HFFc6 (cell line): Measurements from ENCODE around the gene TBATA. TPM values are rescaled to one million over a fixed set of nuclear protein-coding genes. Genes with fewer than 3 reads are reported as not detected.

Experiments used
- DNase-seq: peaks from one replicate; pipeline ENCODE4 v3.0.0-alpha.2; 2018
- H3K27ac Mint-ChIP-seq: 2 replicates; pipeline ENCODE4 v1.8.0; 2020; ENCODE audit warnings: mild to moderate bottlenecking, mixed read lengths
- H3K27me3 Mint-ChIP-seq: 2 replicates; pipeline ENCODE4 v1.8.0; 2021; ENCODE audit warnings: mild to moderate bottlenecking, moderate library complexity, mixed read lengths; ENCODE audit not compliant: insufficient read depth
- H3K36me3 Mint-ChIP-seq: 2 replicates; pipeline ENCODE4 v1.8.0; 2021; ENCODE audit warnings: low read depth, mixed read lengths
- H3K4me1 Mint-ChIP-seq: 2 replicates; pipeline ENCODE4 v1.8.0; 2020; ENCODE audit warnings: low read depth, mixed read lengths
- H3K4me3 Mint-ChIP-seq: 2 replicates; pipeline ENCODE4 v1.8.0; 2020; ENCODE audit warnings: mild to moderate bottlenecking, moderate library complexity, mixed read lengths
- H3K9me3 Mint-ChIP-seq: 2 replicates; pipeline ENCODE4 v1.8.0; 2020; ENCODE audit warnings: mild to moderate bottlenecking, mixed read lengths
- total RNA-seq, 6 experiments: library from RNA; stranded (reverse); fragmentation: NEBNext Ultra II Directional; extraction: Animal tissue kit (Norgen Biotek cat#: 25700); gene quantifications; 2 replicates in 1 of 6; 3 replicates in 5 of 6; pipeline ENCODE4 v1.2.3, GENCODE V29; 2021
- TF ChIP-seq, protein P1 (sequence below): fragments of 200-600 bp; sonication (generic); IDR thresholded peaks from 2 replicates; pipeline ENCODE4 v1.5.0; 2021; ENCODE audit warnings: antibody characterized with exemption, mild to moderate bottlenecking

Gene TBATA
- total RNA-seq, 6 experiments from 2014 or later = not detected

DNA sequence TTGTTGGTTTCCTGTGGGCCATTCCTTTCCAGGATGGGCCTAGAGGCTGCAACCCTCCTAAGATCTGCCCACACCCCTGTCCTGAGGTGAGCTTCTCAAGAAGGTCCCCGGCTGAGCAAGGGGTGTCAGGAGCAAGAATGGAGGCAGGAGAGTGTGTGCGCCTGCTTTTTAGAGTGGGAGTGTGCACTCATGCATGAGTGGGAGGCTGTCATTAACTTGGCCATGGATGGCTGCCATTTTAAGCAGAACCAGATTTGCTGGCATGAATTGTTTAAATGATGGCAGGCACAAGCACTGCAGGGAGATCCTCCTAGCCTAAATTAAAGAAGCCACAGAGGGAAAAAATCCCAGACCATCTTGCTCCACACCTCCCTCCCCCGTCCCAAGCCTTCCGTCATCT is 27.6 kb upstream of the TBATA start:
- DNase-seq = no peak

DNA sequence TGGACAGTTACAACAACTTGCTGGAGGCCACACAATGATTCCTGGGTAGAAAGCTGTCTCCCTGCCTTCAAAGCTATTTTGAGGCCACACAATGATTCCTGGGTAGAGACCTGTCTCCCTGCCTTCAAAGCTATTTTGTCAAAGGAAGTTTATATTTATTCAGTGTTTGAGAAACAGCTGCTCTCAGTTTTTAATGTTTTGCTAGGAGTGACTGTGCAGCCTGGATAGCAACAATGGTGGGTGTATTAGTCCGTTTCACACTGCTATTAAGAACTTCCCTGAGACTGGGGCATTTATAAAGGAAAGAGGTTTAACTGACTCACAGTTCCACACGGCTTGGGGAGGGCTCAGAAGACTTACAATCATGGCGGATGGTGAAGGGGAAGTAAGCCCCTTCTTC is 26.7 kb upstream of the TBATA start:
- peaks cover 5% of the 10 kb centered on the region for H3K27me3 Mint-ChIP-seq
- no peak for DNase-seq
- no peaks in the 10 kb centered on the region for H3K36me3 Mint-ChIP-seq
- H3K9me3 Mint-ChIP-seq = no peaks in the 10 kb centered on the region
- TF ChIP-seq, protein P1, sequence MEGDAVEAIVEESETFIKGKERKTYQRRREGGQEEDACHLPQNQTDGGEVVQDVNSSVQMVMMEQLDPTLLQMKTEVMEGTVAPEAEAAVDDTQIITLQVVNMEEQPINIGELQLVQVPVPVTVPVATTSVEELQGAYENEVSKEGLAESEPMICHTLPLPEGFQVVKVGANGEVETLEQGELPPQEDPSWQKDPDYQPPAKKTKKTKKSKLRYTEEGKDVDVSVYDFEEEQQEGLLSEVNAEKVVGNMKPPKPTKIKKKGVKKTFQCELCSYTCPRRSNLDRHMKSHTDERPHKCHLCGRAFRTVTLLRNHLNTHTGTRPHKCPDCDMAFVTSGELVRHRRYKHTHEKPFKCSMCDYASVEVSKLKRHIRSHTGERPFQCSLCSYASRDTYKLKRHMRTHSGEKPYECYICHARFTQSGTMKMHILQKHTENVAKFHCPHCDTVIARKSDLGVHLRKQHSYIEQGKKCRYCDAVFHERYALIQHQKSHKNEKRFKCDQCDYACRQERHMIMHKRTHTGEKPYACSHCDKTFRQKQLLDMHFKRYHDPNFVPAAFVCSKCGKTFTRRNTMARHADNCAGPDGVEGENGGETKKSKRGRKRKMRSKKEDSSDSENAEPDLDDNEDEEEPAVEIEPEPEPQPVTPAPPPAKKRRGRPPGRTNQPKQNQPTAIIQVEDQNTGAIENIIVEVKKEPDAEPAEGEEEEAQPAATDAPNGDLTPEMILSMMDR = no peak
- H3K27ac Mint-ChIP-seq = no peak overlapping the region
- H3K4me3 Mint-ChIP-seq = no peak overlapping the region
- H3K4me1 Mint-ChIP-seq = peaks cover 15% of the 10 kb centered on the region

More for the DNA sequence above, 27.6 kb upstream of the TBATA start:
- TF ChIP-seq, protein P1 = no peak
- Mint-ChIP-seq H3K27ac (no peak overlapping the region), H3K9me3 (no peaks in the 10 kb centered on the region), H3K4me1 (peaks cover 21% of the 10 kb centered on the region), H3K27me3 (peaks cover 5% of the 10 kb centered on the region), H3K4me3 (no peak overlapping the region), H3K36me3 (peaks cover 3% of the 10 kb centered on the region; the same call in 1 of the 2 replicates)

DNA sequence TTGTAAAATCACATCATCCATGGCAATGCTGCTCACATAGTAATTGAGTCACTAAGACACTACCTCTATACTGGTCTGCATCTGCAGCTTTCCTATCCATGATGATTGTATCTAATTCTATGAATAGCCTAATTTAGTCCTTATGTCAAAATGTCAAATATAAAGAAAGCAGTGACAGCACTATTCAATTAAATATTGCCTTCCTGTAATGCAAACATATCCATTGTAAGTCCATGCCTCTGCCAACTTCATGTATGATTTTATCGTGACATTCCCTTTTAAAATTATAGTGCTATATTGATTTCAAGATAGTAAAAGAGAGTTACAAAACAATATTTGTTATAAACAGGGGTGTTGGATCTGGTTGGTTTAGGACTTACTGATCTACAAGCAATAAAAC is 25.8 kb upstream of the TBATA start:
- H3K27ac Mint-ChIP-seq = no peak overlapping the region

DNA sequence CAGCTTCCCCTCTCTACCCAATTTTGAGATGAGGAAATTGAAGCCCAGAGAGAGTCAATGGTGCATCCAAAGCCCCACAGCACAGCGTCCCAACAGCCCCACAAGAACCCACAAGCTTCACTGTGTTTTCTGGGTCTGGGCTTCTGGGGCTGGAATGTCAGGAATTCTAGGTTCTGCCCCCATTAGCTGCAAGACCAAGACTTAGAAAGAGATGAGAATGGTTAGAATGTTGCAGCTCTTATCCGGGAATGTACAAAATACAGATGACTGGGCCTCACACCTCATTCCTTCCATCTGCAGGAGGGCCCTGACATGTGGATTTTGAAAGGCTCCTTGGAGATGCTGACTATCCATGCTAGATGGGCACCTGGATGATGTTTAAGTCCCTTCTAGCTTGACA is 24.5 kb upstream of the TBATA start:
- no peak for DNase-seq
- H3K36me3 Mint-ChIP-seq = no peaks in the 10 kb centered on the region
- H3K9me3 Mint-ChIP-seq = no peaks in the 10 kb centered on the region
- TF ChIP-seq, protein P1 = no peak
- peaks cover 7% of the 10 kb centered on the region for H3K27me3 Mint-ChIP-seq
- H3K4me3 Mint-ChIP-seq = no peak overlapping the region
- H3K27ac Mint-ChIP-seq = no peak overlapping the region
- H3K4me1 Mint-ChIP-seq = peaks cover 12% of the 10 kb centered on the region

More for the DNA sequence above, 25.8 kb upstream of the TBATA start:
- Mint-ChIP-seq H3K36me3 (no peaks in the 10 kb centered on the region), H3K4me1 (peaks cover 15% of the 10 kb centered on the region), H3K9me3 (no peaks in the 10 kb centered on the region), H3K4me3 (no peak overlapping the region), H3K27me3 (peaks cover 5% of the 10 kb centered on the region)
- no peak for DNase-seq
- TF ChIP-seq, protein P1 = no peak

DNA sequence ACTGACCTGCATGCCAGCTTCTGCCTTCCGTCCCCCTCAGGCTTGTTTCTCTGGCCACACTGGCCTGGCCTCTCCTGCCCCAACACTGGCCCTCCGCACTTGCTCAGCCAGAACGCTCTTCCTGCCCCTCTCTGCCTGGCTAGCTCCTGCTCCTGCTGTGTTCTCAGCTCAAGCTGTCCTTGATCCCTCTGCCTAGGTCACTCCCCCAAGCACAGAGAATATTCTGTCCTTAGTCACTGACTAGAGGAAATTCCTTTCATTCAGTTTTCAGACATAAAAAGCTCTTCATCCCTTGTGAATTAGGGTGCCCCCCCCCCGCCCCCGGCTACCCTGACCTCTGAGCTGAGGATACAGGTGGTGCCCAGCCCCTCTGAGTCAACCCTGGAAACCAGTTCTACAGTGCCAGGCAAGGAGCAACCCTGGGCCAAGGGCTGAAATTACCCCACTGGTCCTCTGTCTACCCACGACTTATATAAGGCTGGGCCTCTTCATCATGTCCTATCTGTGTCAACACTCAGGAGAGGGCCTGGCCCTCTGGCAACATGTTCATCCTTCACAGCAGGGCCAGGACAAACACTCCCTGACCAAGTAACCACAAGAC is 23.9 kb upstream of the TBATA start:
- Mint-ChIP-seq H3K36me3 (no peaks in the 10 kb centered on the region), H3K4me1 (peaks cover 18% of the 10 kb centered on the region), H3K27ac (no peak overlapping the region), H3K27me3 (peaks cover 8% of the 10 kb centered on the region), H3K9me3 (no peaks in the 10 kb centered on the region), H3K4me3 (no peak overlapping the region)
- DNase-seq = no peak
- TF ChIP-seq, protein P1 = no peak

DNA sequence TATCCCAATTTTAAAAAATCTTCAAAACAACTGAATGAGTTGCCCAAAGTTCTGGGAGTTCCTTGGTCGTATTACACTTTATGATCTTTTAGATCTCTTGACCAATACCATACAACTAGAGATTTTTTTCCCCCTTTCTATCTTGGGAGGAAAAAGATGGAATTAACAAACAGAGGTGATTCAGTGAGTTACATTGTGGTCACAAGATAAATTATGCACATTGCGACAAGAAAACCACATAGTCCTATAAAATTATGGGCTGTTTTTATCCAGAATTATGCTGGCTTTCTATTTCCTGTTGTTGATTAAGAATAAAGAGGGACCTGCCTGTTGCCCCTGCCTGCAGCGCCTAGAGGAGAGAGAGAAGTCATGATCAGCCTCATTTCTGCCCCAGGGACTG is 22.4 kb upstream of the TBATA start:
- Mint-ChIP-seq H3K4me3 (no peak overlapping the region), H3K9me3 (no peaks in the 10 kb centered on the region), H3K36me3 (no peaks in the 10 kb centered on the region), H3K27me3 (peaks cover 11% of the 10 kb centered on the region), H3K4me1 (peaks cover 19% of the 10 kb centered on the region), H3K27ac (no peak overlapping the region)
- TF ChIP-seq, protein P1 = no peak
- DNase-seq = no peak
